Activated naive CD4-positive, alpha-beta T cell treated with anti-CD3 and anti-CD28 coated beads, Interleukin-2, amount 50 U/mL, for 24 hours (primary cell): ENCODE measurements around the gene EMILIN3.

Experiments used
- H3K27ac Mint-ChIP-seq: one replicate; pipeline ENCODE4 v1.8.0; 2021; ENCODE audit warnings: mild to moderate bottlenecking, mixed read lengths
- H3K27me3 Mint-ChIP-seq: one replicate; pipeline ENCODE4 v1.8.0; 2021; ENCODE audit warnings: mixed read lengths
- H3K36me3 Mint-ChIP-seq: one replicate; pipeline ENCODE4 v1.8.0; 2021; ENCODE audit warnings: mixed read lengths
- H3K4me1 Mint-ChIP-seq: one replicate; pipeline ENCODE4 v1.8.0; 2021; ENCODE audit warnings: mixed read lengths
- H3K4me3 Mint-ChIP-seq: one replicate; pipeline ENCODE4 v1.8.0; 2021; ENCODE audit warnings: mild to moderate bottlenecking, mixed read lengths
- H3K9me3 Mint-ChIP-seq: one replicate; pipeline ENCODE4 v1.8.0; 2021; ENCODE audit warnings: mixed read lengths

The EMILIN3 gene

GRCh38 chr20:41394931-41395666 is 28.5 kb upstream of the EMILIN3 start:
- Mint-ChIP-seq H3K4me1 (no peaks in the 10 kb centered on the region), H3K36me3 (no peaks in the 10 kb centered on the region), H3K27ac (no peak overlapping the region), H3K9me3 (no peaks in the 10 kb centered on the region), H3K27me3 (peaks cover 1% of the 10 kb centered on the region), H3K4me3 (no peak overlapping the region)

GRCh38 chr20:41394081-41394480 is 27.5 kb upstream of the EMILIN3 start:
- H3K4me3 Mint-ChIP-seq: no peak overlapping the region
- no peaks in the 10 kb centered on the region for H3K4me1 Mint-ChIP-seq
- H3K9me3 Mint-ChIP-seq: no peaks in the 10 kb centered on the region
- H3K27ac Mint-ChIP-seq: no peak overlapping the region
- H3K36me3 Mint-ChIP-seq: no peaks in the 10 kb centered on the region
- H3K27me3 Mint-ChIP-seq: peaks cover 1% of the 10 kb centered on the region

DNA sequence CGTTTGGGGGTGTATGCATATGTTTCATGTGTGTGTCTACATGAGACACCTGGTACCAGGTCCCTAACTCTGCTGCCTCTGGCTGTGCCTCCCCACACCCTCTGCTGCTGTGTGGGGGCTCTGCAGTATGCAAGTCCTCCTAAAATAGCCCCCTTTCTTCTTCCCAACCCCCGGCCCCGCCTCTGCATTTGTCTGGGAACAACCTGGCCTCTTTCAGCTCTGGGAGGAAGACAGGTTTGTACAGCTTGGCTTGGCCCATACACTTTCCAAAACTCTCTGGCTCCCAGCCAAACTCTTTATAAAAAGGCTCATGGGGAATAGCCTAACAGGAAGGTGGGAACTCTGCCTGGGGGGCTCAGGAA is 27.1 kb upstream of the EMILIN3 start:
- Mint-ChIP-seq H3K4me3 (no peak overlapping the region), H3K9me3 (no peaks in the 10 kb centered on the region), H3K27ac (no peak overlapping the region), H3K36me3 (no peaks in the 10 kb centered on the region), H3K4me1 (no peaks in the 10 kb centered on the region), H3K27me3 (peaks cover 1% of the 10 kb centered on the region)

- no peaks in the 10 kb centered on the region for H3K36me3 Mint-ChIP-seq
- H3K4me3 Mint-ChIP-seq: no peak overlapping the region
- peaks cover 1% of the 10 kb centered on the region for H3K27me3 Mint-ChIP-seq
- H3K27ac Mint-ChIP-seq: no peak overlapping the region
- no peaks in the 10 kb centered on the region for H3K9me3 Mint-ChIP-seq
- no peaks in the 10 kb centered on the region for H3K4me1 Mint-ChIP-seq
Observed at GRCh38 chr20:41392871-41393704, 26.5 kb upstream of the EMILIN3 start.

DNA sequence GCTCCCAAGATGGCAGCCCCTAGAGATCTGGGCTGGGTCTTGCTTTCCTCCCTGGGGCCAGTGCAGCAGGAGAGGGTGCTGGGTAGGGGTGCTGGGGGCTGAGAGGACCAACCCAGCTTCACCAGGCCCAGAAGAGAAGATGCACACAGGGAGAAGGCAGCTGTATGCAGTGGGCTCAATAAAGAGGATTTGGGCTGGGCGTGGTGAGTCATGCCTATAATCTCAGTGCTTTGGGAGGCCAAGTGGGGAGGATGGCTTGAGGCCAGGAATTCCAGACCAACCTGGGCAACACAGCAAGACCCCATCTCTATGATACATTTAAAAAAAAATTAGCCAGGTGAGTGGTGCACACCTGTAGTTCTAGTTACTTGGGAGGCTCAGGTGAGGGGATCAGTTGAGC is 25.7 kb upstream of the EMILIN3 start:
- no peaks in the 10 kb centered on the region for H3K9me3 Mint-ChIP-seq
- H3K4me1 Mint-ChIP-seq: no peaks in the 10 kb centered on the region
- H3K27me3 Mint-ChIP-seq: peaks cover 1% of the 10 kb centered on the region
- no peak overlapping the region for H3K27ac Mint-ChIP-seq
- H3K36me3 Mint-ChIP-seq: no peaks in the 10 kb centered on the region
- no peak overlapping the region for H3K4me3 Mint-ChIP-seq

GRCh38 chr20:41391587-41392001 is 25.0 kb upstream of the EMILIN3 start:
- Mint-ChIP-seq H3K27ac (no peak overlapping the region), H3K27me3 (peaks cover 1% of the 10 kb centered on the region), H3K36me3 (no peaks in the 10 kb centered on the region), H3K4me3 (no peak overlapping the region), H3K9me3 (no peaks in the 10 kb centered on the region), H3K4me1 (no peaks in the 10 kb centered on the region)

GRCh38 chr20:41390889-41391288 is 24.3 kb upstream of the EMILIN3 start:
- Mint-ChIP-seq H3K4me1 (no peaks in the 10 kb centered on the region), H3K27me3 (peaks cover 1% of the 10 kb centered on the region)

GRCh38 chr20:41387444-41387851 is 20.8 kb upstream of the EMILIN3 start:
- H3K4me3 Mint-ChIP-seq: no peak overlapping the region
- no peaks in the 10 kb centered on the region for H3K9me3 Mint-ChIP-seq
- H3K36me3 Mint-ChIP-seq: no peaks in the 10 kb centered on the region
- H3K27me3 Mint-ChIP-seq: peaks cover 3% of the 10 kb centered on the region
- H3K4me1 Mint-ChIP-seq: no peaks in the 10 kb centered on the region
- H3K27ac Mint-ChIP-seq: no peak overlapping the region

More at GRCh38 chr20:41390889-41391288, 24.3 kb upstream of the EMILIN3 start:
- no peak overlapping the region for H3K27ac Mint-ChIP-seq
- no peak overlapping the region for H3K4me3 Mint-ChIP-seq
- no peaks in the 10 kb centered on the region for H3K9me3 Mint-ChIP-seq
- H3K36me3 Mint-ChIP-seq: no peaks in the 10 kb centered on the region

GRCh38 chr20:41386502-41387427 is 20.1 kb upstream of the EMILIN3 start:
- H3K4me1 Mint-ChIP-seq: no peaks in the 10 kb centered on the region
- no peaks in the 10 kb centered on the region for H3K9me3 Mint-ChIP-seq
- H3K36me3 Mint-ChIP-seq: no peaks in the 10 kb centered on the region
- no peak overlapping the region for H3K4me3 Mint-ChIP-seq
- no peak overlapping the region for H3K27ac Mint-ChIP-seq
- peaks cover 3% of the 10 kb centered on the region for H3K27me3 Mint-ChIP-seq

DNA sequence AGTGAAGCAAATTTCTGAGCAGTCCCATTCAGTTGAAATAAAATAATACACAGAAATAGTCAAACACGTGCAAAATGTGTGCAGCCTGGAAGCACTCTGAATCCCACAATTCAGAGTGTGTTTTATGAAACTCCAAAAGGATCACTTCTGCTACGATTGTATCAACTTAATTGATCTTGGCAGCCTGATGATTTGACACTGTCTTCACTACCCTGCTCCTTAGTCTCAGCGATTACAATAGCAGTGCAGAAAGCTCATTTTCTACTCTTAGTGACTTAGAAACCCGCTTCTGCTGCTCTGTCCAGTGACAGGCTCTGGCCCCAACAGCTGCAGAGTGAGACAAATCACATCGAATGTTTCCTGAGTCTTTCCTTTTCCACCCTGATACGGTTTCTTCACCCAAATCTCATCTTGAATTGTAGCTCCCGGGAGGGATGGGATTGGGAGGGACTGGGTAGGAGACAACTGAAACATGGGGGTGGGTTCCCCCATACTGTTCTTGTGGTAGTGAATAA is 16.2 kb upstream of the EMILIN3 start:
- Mint-ChIP-seq H3K9me3 (no peaks in the 10 kb centered on the region), H3K27me3 (peaks cover 10% of the 10 kb centered on the region), H3K27ac (no peak overlapping the region), H3K36me3 (no peaks in the 10 kb centered on the region), H3K4me3 (no peak overlapping the region), H3K4me1 (peaks cover 10% of the 10 kb centered on the region)

GRCh38 chr20:41380551-41381193 is 14.1 kb upstream of the EMILIN3 start:
- H3K9me3 Mint-ChIP-seq: no peaks in the 10 kb centered on the region
- no peak overlapping the region for H3K27ac Mint-ChIP-seq
- no peak overlapping the region for H3K4me3 Mint-ChIP-seq
- H3K27me3 Mint-ChIP-seq: peaks cover 18% of the 10 kb centered on the region
- H3K4me1 Mint-ChIP-seq: peaks cover 10% of the 10 kb centered on the region
- H3K36me3 Mint-ChIP-seq: no peaks in the 10 kb centered on the region

DNA sequence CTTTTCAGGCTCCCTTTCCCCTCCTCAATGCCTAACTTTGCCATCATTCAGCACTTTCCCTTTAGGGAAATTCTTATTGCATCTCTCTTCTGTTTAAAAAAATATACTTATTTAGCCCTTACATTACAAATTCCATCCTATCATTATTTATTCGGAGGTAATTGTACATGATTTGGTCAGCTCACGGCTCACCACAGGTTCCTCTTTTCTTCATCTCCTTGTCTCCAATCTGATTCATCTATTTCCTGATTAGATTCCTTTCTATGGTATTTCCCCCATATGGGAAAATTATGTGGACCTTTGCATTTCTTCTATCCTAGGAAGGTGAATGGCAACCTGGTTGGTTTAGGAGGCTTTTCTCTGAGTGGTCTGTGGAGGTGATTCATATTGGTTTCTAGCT is 12.9 kb upstream of the EMILIN3 start:
- Mint-ChIP-seq H3K27ac (no peak overlapping the region), H3K9me3 (no peaks in the 10 kb centered on the region), H3K27me3 (peaks cover 18% of the 10 kb centered on the region), H3K4me3 (no peak overlapping the region), H3K36me3 (no peaks in the 10 kb centered on the region), H3K4me1 (peaks cover 10% of the 10 kb centered on the region)

- Mint-ChIP-seq H3K27me3 (peaks cover 18% of the 10 kb centered on the region), H3K4me3 (no peak overlapping the region), H3K36me3 (peaks cover 5% of the 10 kb centered on the region), H3K27ac (no peak overlapping the region), H3K9me3 (no peaks in the 10 kb centered on the region), H3K4me1 (peaks cover 10% of the 10 kb centered on the region)
Observed at GRCh38 chr20:41377275-41377674, 10.7 kb upstream of the EMILIN3 start.

DNA sequence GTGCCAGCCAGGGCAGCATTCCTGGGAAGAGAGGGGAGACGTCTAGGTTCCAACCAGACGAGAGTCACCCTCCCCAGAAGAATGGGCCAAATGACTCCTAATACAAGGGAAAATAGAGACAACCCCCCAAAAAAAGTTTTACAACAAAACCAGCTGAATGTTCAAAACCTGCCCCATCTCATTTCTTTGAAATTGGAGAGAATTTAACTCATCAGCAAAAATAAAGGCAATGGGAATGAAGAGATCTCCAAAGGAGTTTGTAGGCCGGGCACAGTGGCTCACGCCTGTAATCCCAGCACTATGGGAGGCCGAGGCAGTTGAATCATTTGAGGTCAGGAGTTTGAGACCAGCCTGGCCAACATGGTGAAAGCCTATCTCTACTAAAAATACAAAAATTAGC is 9.7 kb upstream of the EMILIN3 start:
- Mint-ChIP-seq H3K9me3 (no peaks in the 10 kb centered on the region), H3K27me3 (peaks cover 18% of the 10 kb centered on the region), H3K4me3 (no peak overlapping the region), H3K4me1 (peaks cover 10% of the 10 kb centered on the region), H3K27ac (no peak overlapping the region), H3K36me3 (peaks cover 7% of the 10 kb centered on the region)

DNA sequence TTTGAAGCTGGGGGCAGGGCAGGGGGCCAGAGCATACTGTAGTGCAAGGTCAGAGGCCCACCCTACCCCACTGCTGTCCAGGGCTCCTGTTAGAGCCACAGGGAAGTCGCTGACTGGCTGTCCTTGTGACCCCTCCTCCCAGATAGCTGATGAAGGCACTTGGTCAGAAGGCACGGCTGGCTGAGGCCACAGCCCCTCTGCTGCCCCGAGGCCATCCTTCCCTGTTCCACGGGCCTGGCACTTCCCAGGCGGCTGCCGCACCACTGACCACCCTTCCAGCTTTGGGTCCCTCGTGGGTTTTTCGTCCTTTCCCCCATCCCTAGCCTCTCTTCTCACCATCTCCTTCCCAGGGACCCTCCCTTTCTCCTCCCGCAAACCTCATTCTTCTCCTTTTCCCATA is 9.2 kb upstream of the EMILIN3 start:
- Mint-ChIP-seq H3K27ac (no peak overlapping the region), H3K4me3 (no peak overlapping the region), H3K9me3 (no peaks in the 10 kb centered on the region), H3K4me1 (peaks cover 9% of the 10 kb centered on the region), H3K27me3 (peaks cover 20% of the 10 kb centered on the region), H3K36me3 (peaks cover 9% of the 10 kb centered on the region)
